ENCODE measurements around the gene MAD1L1.

Gene MAD1L1

GRCh38 chr7:2156756-2157472 lies 75.8 kb downstream of the MAD1L1 start:
- no peak for DNase-seq (ENCODE audit: low read depth)

- DNase-seq (ENCODE audit: low read depth), result no peak
These were observed 77.9 kb downstream of the MAD1L1 start for GRCh38 chr7:2154831-2155230.

GRCh38 chr7:2154121-2154520 lies 78.6 kb downstream of the MAD1L1 start:
- DNase-seq (ENCODE audit: low read depth), result no peak

DNA sequence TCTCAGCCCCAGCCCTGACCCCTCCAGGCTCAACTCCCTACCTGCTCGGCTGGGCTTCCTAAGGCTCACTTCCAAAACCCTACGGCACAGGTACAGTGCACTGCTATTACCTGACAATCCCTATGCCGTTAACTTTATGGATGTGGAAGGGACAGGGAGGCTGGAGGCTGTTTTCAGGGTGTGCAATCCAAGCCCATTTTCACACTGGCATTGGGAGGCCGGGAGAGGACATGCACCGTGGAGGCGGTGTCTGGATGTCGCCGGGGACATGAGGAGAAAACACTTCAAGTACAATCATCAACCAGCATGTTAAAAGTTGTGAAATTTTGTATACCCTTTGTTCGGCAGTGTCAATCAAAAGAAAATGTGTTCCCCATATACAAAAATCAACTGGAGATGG lies 80.1 kb downstream of the MAD1L1 start:
- no peak for DNase-seq (ENCODE audit: low read depth)

DNA sequence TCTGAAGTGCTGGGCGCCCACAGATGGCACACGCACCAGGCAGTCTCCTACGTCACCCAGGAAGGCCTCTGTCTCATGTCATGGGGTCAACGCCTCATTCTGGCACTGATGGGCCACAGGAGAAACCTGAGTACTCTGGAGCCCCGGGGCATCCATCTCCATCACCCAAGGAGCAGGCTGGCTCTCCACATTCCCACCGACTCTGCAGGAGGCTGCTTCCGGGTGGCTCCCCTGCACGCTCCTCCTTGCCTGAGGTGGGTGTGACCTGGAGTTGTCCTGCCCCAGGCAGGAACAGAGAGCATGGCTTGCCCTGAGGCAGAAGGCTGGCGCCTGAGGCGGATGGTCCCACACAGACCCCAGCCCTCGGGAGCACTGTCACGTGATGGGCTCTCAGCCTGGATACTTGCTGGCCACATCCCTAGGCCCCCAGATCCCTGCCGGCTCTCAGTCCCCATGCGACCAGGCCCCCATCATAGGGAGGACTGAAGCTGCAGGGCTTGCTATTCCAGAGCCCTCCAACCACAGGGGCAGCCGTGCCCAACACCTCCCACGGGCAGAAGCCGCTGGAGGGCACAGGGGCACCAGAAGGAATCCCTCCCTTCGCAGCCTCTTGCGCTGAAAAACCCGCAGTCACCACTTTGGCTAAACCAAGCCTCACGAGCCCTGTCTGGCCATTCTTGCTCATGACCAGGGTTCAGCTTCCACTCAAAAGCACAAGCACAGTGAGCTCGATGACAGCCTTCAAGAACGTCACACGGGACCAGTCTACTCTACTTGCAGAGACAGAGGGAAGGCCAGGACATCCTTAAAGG lies 80.7 kb downstream of the MAD1L1 start:
- DNase-seq (ENCODE audit: low read depth), result no peak

GRCh38 chr7:2151237-2151636 lies 81.5 kb downstream of the MAD1L1 start:
- DNase-seq (ENCODE audit: low read depth), result no peak

DNA sequence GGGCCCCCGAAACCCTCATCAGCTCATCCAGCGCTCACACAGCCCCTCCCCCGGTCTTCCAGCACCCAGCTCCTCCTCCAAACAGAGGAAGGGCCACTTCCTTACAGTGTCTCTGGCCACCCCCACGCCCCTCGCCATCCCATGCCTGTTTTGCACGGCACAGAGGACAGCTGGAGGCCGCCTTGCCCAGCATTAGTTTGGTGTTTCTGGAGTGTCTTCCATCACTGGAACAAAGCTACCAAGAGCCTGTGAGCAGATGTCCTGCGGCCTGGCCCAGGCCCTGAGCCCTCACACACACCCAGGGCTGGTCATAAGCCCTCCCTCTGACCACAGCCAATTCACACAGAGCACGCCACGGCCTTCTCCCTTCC lies 82.3 kb downstream of the MAD1L1 start:
- DNase-seq (ENCODE audit: low read depth), result no peak

DNA sequence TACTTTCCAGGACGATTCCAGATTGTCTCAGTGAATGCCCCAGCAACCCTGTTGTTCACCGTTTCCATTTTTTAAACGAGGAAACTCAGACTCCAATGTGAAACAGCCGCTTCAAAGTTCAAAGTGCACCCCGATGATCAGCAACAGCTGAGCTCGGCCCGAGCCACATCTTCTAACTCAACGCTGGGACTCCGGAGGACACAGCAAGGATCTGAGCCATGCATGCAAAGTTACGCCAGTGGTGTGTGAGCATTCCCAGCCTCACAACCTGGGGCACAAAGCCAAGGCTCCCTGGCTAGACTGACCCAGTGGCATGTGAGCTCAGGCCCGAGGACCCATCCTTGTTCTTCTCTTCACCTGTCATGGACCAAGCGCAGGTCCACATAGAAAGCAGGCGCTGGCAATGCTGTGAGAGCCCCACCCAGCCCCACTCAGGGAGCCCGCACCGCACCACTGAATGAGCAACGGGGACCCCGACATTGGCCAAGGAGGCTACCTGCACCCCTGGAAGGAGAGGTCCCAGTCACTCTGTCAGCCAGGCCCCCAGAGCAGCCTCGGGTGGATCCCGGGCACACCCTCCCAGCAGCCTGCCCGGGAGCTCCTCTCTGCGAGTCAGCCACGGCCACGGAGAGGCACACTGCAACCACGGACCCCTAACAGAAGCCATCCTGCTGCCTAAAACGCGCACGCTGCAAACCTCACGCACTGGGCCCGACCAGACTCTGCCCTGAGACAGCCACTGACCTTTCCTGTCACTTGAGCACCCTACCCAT lies 82.9 kb downstream of the MAD1L1 start:
- DNase-seq (ENCODE audit: low read depth), result no peak

DNA sequence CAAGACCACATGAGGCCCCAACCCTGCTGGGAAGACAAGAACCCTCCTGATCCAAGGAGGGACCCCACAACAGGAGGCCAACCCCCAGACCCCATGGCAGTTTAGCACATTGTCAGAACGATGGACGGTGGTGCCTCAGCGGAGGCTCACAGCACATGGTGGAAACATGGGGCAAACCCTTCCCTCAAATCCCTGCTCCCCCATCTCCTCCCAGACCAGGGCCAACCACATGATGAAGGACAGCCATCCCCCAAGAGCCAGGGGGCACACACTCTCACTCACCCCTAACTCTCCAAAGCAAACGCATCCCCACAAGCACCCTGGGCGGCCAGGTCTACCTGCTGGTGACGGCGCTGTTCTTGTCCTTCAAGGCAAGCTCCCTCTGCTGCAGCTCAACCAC lies 83.9 kb downstream of the MAD1L1 start:
- no peak for DNase-seq (ENCODE audit: low read depth)

DNA sequence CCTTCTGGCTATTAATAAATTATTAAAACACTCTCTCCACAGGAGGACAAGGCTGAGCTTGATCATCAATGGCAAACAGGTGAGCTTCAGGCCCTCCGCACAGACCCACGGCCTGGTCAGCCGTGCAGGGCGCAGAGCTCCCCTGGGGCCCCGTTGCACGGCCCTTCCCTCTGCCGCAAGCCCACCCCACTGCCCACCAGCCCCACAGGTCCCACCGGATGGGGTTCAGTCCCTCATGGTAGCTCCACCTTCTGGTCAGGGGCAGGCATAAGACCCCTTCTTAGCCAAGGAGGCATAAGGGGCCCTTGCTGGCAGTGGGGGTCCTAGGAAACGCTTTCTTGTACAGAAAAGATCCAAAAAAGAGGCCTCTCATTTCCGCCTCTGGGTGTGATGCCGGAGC lies 84.6 kb downstream of the MAD1L1 start:
- DNase-seq (ENCODE audit: low read depth), result no peak

DNA sequence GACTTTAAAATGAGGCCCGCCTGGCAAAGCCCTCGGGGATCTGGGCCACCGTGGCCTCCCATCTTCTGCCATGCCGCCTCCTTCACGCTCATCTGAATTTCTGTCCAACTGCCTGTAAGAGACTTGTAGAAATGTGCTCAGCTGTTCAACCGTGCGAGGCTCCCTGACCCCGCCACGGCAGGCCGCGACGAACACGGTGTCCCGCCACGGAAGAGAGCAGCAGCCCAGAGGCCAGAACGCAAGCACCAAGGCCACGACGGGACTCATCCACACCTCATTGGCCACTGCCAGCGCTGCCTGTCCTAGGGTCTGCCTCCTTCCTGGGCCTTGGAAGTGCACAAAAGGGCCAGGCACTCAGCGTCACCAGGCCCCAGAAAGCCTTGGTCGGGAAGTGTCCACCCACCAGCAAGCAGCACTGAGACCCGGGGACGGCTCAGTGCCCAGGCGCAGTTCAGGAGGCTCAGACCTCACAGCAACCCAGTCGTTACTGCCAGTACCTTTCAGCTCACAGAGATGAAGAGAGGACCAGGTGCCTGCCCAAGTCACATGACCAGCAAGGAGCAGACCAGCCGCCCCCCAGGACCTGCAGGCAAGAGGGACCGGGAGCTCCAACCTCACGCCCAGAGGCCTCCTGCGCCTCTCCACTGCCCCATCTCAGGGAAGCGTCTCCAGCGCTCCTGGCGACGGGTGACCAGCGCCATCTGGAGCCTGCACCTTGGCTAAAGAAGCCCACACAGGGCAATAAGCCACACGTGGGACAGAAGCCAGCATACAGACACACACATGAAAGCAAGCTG lies 85.9 kb downstream of the MAD1L1 start:
- DNase-seq (ENCODE audit: low read depth), result no peak

GRCh38 chr7:2145835-2146580 lies 86.7 kb downstream of the MAD1L1 start:
- DNase-seq (ENCODE audit: low read depth), result no peak

DNA sequence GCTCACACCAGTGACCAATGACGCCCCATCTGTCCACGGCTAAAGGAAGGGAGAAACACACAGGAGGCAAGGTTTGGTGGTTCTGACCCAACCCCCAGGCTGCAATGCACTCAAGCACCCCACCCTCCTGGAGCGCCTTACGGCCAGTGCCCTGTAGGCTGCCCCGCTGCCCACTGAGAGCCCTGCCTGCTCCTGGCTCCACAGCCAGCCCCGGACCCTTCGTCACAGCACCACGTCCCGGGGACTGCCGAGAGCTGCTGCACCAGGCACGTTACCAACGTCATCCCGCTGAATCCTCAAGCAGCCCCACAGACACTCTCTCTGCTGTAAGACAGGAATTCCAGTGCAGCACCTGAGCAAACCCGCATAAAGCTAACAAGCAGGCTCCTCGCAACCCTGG lies 87.8 kb downstream of the MAD1L1 start:
- DNase-seq (ENCODE audit: low read depth), result no peak

DNA sequence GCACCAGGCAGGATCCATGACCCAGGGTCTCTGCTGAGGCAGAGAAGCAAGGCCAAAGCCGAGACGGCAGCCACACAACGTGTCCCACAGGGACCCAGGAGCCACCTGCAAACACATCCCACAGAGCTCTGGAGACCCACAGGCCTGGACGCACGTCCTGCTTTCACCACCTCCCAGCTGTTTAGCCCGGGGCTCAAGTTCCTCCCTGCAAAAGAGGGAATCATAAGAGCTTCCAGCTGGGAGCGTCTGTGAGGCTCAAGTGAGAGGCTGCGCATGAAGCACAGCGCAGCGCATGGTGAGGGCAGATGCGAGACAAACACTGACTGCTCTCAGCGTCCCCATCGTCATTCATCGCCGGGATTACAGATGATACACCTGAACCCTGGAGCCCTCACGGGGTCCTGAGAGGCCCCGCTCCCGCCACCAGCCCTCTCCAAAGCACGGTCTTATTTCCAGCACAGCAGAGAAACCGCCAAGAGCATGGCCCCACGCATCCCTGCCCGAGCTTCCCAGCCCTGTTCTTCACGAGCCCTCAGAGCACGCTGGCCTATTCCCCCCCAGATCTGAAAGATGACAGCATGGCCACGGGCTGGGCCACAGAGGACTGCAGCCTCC lies 88.7 kb downstream of the MAD1L1 start:
- no peak for DNase-seq (ENCODE audit: low read depth)

- DNase-seq (ENCODE audit: low read depth), result no peak
These were observed 89.3 kb downstream of the MAD1L1 start for GRCh38 chr7:2143450-2143849.

- DNase-seq (ENCODE audit: low read depth), result no peak
These were observed 90.4 kb downstream of the MAD1L1 start for GRCh38 chr7:2142386-2142785.

- DNase-seq (ENCODE audit: low read depth), result no peak
These were observed 91.1 kb downstream of the MAD1L1 start for GRCh38 chr7:2141651-2142050.

GRCh38 chr7:2141021-2141410 lies 91.7 kb downstream of the MAD1L1 start:
- DNase-seq (ENCODE audit: low read depth), result no peak

DNA sequence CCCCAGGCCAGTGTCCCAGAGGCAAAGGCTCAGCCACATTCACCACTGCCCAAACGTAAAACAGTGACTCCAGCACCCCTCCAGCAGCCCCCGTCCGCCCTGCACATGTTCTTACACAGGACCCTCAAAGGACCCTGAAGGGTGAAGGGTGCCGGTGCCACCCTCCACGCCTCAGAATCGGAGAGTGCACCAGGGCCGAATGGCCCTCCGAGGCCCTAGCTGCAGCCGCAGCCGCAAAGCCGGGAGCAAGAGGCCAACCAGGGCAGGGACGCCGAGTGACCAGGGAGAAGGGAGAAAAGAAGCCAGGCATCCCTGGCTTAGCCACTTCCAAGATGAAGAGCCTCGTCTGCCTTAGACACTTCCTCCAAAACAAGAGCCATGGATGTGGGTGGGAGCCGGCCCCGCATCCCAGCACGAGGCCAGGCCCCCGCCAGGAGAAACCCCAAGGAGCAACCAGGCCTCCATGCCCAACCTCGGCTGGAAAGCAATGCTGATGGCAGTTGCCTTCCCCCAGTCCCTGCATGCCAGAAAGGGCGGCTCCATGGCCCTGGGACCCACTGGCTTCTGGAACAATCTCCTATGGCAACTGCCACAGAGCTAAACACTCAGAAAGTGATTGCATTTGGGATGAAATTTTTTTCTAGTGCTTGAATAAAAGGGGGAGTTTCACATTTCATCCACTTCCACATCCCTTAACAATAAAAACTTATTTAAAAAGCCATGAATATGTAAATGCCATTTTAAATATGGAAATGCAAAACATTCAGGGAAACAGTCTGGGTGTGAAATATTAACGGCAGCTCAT lies 92.3 kb downstream of the MAD1L1 start:
- DNase-seq (ENCODE audit: low read depth), result no peak
